ENCODE results near the gene MVB12B. TPM values are rescaled to one million over a fixed set of nuclear protein-coding genes. Genes with fewer than 3 reads are reported as not detected.

Gene MVB12B
- total RNA-seq, 4 donors from 2014 or later, result 2.1 to 39.2 (median 22.2) TPM

- no peak for TF ChIP-seq CTCF (IDR thresholded peaks at IDR 0.05)
- no peak for TF ChIP-seq POLR2A (IDR thresholded peaks at IDR 0.05)
- no peak overlapping the region for H3K27ac ChIP-seq
- H3K27me3 ChIP-seq, result no peaks in the 10 kb centered on the region
- intact Hi-C loops (cut with DNase I; ENCODE audit: low total_unique reads), result no loop called here
- no peaks in the 10 kb centered on the region for H3K36me3 ChIP-seq
- no peaks in the 10 kb centered on the region for H3K9me3 ChIP-seq
- no peak for DNase-seq
- no peaks in the 10 kb centered on the region for H3K4me1 ChIP-seq
- no peak overlapping the region for H3K4me3 ChIP-seq
Observed at GRCh38 chr9:126337729-126338372, 11.2 kb downstream of the MVB12B start.

GRCh38 chr9:126338945-126339344 is 12.3 kb downstream of the MVB12B start:
- TF ChIP-seq CTCF (IDR thresholded peaks at IDR 0.05), result no peak
- H3K27ac ChIP-seq, result no peak overlapping the region
- no peaks in the 10 kb centered on the region for H3K9me3 ChIP-seq
- H3K4me1 ChIP-seq, result no peaks in the 10 kb centered on the region
- intact Hi-C loops (cut with DNase I; ENCODE audit: low total_unique reads), result no loop called here
- no peaks in the 10 kb centered on the region for H3K27me3 ChIP-seq
- no peak for DNase-seq
- H3K36me3 ChIP-seq, result no peaks in the 10 kb centered on the region
- H3K4me3 ChIP-seq, result no peak overlapping the region

- H3K36me3 ChIP-seq, result no peaks in the 10 kb centered on the region
- no peak for DNase-seq
- no peak overlapping the region for H3K27ac ChIP-seq
- no peak overlapping the region for H3K4me3 ChIP-seq
- TF ChIP-seq POLR2A (IDR thresholded peaks at IDR 0.05), result no peak
- no peak for TF ChIP-seq CTCF (IDR thresholded peaks at IDR 0.05)
- intact Hi-C loops (cut with DNase I; ENCODE audit: low total_unique reads), result no loop called here
- H3K27me3 ChIP-seq, result no peaks in the 10 kb centered on the region
- H3K9me3 ChIP-seq, result no peaks in the 10 kb centered on the region
- H3K4me1 ChIP-seq, result no peaks in the 10 kb centered on the region
Observed at GRCh38 chr9:126341426-126341825, 14.8 kb downstream of the MVB12B start.

GRCh38 chr9:126341902-126342301 is 15.3 kb downstream of the MVB12B start:
- H3K36me3 ChIP-seq, result no peaks in the 10 kb centered on the region
- no peak overlapping the region for H3K27ac ChIP-seq
- H3K4me1 ChIP-seq, result no peaks in the 10 kb centered on the region
- no peaks in the 10 kb centered on the region for H3K27me3 ChIP-seq
- H3K9me3 ChIP-seq, result no peaks in the 10 kb centered on the region
- intact Hi-C loops (cut with DNase I; ENCODE audit: low total_unique reads), result no loop called here
- no peak overlapping the region for H3K4me3 ChIP-seq
- no peak for TF ChIP-seq POLR2A (IDR thresholded peaks at IDR 0.05)
- no peak for TF ChIP-seq CTCF (IDR thresholded peaks at IDR 0.05)
- DNase-seq, result no peak

GRCh38 chr9:126342621-126343031 is 16.0 kb downstream of the MVB12B start:
- no peaks in the 10 kb centered on the region for H3K36me3 ChIP-seq
- H3K27ac ChIP-seq, result no peak overlapping the region
- H3K4me3 ChIP-seq, result no peak overlapping the region
- TF ChIP-seq CTCF (IDR thresholded peaks at IDR 0.05) (no peak), POLR2A (IDR thresholded peaks at IDR 0.05) (no peak)
- H3K4me1 ChIP-seq, result no peaks in the 10 kb centered on the region
- H3K9me3 ChIP-seq, result no peaks in the 10 kb centered on the region
- DNase-seq, result no peak
- intact Hi-C loops (cut with DNase I; ENCODE audit: low total_unique reads), result no loop called here
- H3K27me3 ChIP-seq, result no peaks in the 10 kb centered on the region
